ENCODE results near the gene TLCD1. TPM values are rescaled to one million over a fixed set of nuclear protein-coding genes. Genes with fewer than 3 reads are reported as not detected.
"Not testable (repeated sequence)": the region's sequence is repeated elsewhere in the genome, so short reads cannot be mapped to it uniquely, and the experiment has no call there.

TLCD1 gene
- polyA plus RNA-seq, 10 donors: 2.3 to 6.0 (median 4.1) TPM

DNA sequence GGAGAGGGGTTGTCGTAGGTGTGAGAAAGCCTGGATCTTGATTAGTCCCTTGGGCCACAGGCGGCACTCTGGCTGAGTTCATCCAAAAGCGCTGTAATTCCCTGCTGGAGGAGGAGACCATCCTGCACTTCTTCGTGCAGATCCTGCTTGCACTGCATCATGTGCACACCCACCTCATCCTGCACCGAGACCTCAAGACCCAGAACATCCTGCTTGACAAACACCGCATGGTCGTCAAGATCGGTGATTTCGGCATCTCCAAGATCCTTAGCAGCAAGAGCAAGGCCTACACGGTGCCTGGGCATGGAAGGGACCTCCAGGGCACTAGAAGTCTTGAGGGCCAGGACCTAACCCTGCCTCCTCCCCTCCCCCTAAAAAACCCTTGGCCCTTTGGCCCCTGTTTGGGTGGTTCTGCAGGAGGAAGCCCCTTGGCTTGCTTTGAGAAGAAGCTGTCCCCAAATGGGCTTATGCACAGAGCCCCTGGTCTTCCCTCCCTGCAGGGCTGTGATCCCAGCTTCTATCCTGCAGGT is 8.7 kb upstream of the TLCD1 start:
- no peak for DNase-seq

DNA sequence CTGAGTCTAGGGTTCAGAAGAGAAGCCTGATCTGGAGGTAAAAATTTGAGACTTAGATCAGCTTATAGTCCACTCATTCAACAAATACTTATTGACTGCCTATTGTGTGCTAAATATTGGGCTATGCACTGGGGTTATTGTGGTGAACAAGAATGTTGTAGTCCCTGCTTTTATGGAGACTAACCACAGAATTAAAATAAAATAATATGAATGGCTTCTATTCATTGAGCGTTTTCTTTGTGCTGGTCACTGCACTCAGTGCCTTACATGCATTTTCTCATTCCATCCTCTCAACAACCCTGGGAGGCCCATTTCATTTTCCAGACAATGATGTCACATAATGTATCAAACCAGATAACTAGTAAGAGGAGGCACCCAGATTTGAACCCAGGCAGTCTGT is 7.3 kb upstream of the TLCD1 start:
- no peak for DNase-seq

DNA sequence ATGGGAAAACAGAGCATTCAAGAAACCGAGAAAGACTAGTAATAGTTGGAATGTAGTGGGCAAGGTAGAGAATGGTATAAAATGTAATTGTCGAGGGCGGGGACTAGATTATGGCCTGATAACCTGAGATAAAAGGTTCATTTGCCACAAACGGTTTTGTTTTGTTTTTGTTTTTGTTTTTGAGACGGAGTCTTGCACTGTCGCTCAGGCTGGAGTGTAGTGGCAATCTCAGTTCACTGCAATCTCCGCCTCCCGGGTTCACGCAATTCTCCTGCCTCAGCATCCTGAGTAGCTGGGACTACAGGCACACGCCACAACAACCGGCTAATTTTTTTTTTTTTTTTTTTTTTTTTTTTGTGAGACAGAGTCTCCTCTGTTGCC is 3.9 kb upstream of the TLCD1 start:
- DNase-seq: no peak

DNA sequence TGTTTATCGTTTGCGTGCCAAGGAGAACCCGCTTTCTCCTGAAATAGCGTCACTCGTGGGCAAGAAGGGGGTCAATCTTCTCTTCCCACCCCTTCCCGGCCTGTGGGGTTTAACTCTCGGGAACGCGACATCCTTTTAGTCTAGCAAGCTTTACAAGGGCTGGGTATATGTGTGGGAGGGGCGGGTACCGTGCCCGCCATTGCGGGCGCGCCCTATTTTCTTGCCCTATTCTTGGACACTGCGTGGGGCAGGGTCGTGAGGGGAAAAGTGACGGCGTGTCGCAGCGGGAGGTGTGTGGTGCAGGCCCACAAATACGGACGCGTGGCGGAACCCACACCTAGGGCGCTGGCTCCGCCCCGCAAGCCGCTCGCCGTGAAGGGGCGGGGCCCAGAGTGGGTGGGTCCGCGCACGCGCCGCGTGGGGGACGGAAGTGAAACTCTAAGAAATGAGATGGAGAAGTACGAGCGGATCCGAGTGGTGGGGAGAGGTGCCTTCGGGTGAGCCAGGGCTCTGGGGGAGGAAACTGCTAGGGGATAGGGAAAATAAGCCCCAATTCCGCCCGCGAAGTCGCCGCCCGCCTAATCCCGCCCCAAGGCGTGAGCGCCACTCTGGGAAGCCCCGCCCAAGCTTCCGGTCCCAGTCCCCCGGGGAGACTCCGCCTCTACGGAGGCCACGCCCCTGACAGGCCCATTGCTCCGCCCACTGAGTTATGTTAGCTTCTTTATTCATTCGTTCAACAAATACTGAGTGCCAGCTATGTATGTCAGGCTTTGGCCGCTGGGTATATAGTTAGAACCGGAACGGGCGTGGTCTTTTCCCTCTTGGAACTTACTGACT is 2.5 kb upstream of the TLCD1 start, which contains the start of gene NEK8:
NEK8 (plus strand) TSS at position 425 of the 837 bp plus-strand sequence; CDS start at position 451, 26 bp downstream.
- peak; percentile 91 to 97 (median 96) for DNase-seq

- DNase-seq: peak; percentile 95 to 98 (median 95)
These were observed 826 bp upstream of the TLCD1 start for GRCh38 chr17:28726627-28727491.

- DNase-seq: peak in 1 of 3 donors; percentile 83
These were observed 290 bp downstream of the TLCD1 start for GRCh38 chr17:28725660-28726225.

GRCh38 chr17:28725166-28725659 is 820 bp downstream of the TLCD1 start:
- peak in 2 of 3 donors; percentile 32 to 64 for DNase-seq

DNA sequence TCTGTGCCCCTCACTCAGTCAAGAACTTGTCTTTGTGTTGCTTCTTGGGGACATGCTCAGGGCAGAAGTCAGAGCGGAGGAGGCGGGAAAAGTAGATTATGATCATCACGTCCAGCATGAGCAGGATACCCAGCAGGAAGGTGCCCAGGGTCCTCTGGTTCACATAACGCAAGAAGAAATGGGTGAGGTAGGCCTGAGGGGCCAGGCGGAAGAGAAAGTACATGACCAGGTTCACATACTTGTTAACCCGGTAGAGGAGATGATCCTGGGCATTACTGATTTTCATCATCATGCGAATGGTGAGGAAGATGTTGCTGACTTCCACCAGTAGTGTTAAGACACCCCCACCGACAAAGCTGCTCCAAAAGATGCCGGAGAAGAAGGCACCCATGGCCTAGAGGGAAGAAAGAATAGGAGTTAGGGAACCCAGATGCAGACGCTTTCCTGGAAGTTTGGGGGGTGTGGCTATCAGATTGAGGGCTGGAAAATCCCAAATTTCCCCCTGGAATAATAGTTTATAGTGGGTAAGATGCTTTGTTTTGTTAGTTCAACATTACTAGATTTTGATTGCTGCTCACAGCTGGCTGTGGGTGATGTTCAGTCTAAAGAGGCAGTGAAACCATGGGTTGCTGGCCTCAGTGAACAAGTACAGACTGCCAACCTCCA is 1.4 kb downstream of the TLCD1 start:
- DNase-seq: no peak

GRCh38 chr17:28723836-28724499 is 2.1 kb downstream of the TLCD1 start:
- not testable (repeated sequence) for DNase-seq

GRCh38 chr17:28723159-28723835 is 2.7 kb downstream of the TLCD1 start:
- DNase-seq: no peak

DNA sequence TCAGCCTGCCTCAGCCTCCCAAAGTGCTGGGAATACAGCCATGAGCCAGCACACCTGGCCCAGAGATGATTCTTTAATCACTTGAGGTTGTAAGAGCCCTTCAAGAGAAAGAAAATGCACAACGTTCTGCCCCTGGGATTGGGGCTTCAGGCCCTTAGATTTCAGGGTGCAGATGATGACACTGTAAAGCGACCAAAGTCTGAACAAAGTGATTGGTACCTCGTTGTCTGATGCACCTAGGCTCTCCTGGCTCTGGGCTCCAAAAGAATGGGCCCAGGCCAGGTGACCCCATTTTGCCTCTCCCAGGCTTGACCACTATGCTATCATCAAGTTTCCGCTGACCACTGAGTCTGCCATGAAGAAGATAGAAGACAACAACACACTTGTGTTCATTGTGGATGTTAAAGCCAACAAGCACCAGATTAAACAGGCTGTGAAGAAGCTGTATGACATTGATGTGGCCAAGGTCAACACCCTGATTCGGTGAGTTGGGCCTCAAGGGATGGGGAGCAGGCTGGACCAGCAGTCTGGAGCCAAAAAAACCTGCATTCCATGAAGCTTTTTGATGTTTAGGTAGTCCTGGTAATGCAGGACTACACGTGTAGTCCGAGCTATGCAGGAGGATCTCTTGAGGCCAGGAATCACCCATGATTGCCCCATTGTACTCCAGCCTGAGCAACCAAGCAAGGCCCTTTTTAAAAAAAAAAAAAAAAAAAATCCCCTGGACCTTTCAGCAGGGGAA is 3.4 kb downstream of the TLCD1 start:
- no peak for DNase-seq

DNA sequence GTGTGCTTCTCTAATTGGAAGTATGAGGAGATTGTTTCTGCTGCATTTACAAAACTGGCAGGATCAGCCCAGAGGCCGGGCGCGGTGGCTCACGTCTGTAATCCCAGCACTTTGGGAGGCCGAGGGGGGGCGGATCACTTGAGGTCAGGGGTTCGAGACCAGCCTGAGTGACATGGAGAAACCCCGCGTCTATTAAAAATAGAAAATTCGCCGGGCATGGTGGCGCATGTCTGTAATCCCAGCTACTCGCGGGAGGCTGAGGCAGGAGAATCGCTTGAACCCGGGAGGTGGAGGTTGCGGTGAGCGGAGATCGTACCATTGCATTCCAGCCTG is 5.1 kb downstream of the TLCD1 start:
- not testable (repeated sequence) for DNase-seq

DNA sequence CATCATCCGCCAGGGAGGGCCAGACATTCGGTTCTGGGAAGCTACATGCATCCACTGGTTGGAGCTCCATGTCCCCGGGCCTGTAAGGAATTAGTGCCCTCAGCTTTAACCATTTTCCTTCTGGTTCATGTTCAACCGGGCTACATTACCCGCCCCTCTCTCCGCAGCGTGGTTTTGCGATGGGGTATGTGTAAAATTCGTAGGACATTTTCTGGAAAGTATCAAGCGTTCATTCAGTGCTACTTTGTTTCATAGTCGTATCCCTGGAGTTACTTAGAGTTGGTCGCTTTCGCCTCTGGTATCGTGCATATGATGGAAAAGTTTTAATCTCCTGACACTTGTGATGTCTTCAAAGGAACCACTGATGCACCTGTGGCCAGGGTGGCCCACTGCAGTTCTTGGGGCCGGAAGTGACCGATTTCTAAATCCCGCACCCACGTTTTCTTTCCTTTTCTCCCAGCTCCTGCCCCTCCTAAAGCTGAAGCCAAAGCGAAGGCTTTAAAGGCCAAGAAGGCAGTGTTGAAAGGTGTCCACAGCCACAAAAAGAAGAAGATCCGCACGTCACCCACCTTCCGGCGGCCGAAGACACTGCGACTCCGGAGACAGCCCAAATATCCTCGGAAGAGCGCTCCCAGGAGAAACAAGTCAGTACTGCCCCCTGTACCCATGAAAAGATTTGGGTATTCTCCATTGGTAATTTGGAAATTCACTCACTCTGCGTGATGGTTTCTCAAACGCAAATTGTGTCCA is 5.6 kb downstream of the TLCD1 start:
- DNase-seq: no peak

GRCh38 chr17:28719021-28719433 is 7.0 kb downstream of the TLCD1 start:
- no peak for DNase-seq

DNA sequence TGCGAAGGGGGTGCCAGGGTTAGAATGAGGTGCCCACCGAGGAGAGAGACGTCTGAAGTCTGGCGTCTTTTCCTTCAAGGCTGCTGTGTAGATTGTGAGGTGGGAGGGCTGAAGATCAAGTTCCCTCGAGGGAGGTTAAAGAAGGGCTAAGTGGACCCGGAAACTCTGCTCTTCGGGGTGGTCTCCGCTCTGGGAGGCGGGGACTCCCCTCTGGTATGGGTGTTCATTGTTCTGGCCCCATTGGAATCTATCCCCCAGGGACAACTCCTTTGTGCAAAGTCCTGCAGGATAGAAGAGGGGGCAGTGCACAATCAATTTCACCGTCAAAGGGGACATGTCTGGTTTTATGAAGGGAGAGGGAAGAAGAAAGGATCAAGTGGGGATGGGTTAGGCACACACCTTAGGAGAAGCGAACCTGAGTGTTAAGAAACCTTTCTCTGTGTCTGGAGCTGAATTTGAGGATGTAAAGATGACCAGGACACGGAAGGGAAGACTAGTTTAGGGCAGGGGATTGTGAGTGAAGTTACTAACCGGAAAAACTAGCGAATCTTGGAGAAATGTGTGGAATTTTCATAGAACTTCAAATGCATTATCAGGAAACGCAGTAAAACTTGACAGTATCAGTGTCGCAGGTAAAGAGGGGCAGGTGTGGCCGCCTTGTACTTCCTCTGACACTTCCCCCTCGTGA is 7.6 kb downstream of the TLCD1 start:
- peak in 2 of 3 donors; percentile 24 to 27 for DNase-seq

DNA sequence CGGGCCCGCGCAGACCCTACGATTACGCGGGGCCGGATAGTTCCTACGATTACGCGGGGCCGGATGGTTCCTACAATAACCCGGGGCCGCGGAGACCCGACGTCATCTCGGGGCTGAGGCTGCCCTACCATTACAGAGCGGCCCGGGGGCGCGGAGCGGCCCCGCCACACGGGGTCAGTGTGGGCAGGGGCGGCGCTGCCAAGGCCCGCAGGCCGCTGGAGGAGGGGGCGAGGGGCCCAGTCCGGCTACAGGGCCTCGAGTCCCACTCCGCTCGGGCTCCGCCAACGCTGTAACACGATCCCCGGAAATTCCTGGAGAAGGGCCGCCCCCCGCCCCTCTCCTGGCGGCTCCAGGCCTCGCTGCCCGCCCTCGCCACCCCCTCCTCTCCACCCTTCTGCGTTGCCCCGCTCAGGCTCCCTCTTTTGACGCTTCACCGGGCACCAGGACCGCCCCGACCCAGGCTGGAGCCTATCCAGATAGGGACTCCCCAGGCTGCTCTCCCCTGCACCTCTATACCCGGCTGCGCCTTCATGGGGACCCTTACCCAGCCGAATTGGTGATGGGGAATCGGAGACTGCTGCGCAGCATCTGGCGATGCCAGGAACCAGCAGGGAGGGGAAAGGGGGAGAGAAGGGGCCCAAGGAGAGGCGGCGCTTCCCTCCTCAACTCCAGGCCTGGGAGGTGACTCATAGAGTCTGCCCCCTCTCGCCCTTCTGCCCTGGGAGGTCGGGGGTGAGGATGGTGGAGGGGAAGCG is 8.3 kb downstream of the TLCD1 start, which contains the start of gene RAB34:
RAB34 (minus strand) TSS at position 291 of the 755 bp plus-strand sequence. CDS start 602 bp downstream, outside the sequence.
- peak; percentile 89 to 95 (median 90) for DNase-seq
